Esophagus squamous epithelium (tissue), 4 donors: ENCODE data around the gene EEPD1.

Source experiments
- CTCF ChIP-seq, 6 experiments: fragments of 450-650 bp in 4 of 6; fragments of 200-600 bp in 2 of 6; sonication (generic) in 2 of 6; IDR thresholded peaks; one replicate each; pipeline ENCODE4 v1.5.1; 2016 to 2019; ENCODE audit warnings: antibody characterized with exemption in 6 of 6, mild to moderate bottlenecking in 4 of 6, moderate library complexity in 4 of 6
- POLR2A ChIP-seq, 4 donors: fragments of 450-650 bp; IDR thresholded peaks; one replicate each; pipeline ENCODE4 v1.6.1; 2017; ENCODE audit warnings: antibody characterized with exemption in 4 of 4, mild to moderate bottlenecking in 4 of 4, moderate library complexity in 3 of 4

- TF ChIP-seq CTCF (IDR thresholded peaks at IDR 0.05) (no peak), POLR2A (IDR thresholded peaks at IDR 0.05) (no peak)
Observed at GRCh38 chr7:36151921-36152755, 916 bp upstream of the EEPD1 start.
